AG09319 (cell line): ENCODE data around the gene C1orf198.

ENCODE experiments used
- DNase-seq: peaks from one replicate; pipeline ENCODE4 v3.0.0-alpha.2; 2010; ENCODE audit warnings: low read depth; ENCODE audit errors: extremely low read depth
- TF ChIP-seq, protein P1 (sequence below): IDR thresholded peaks from 2 replicates; pipeline ENCODE4 v1.5.1; 2011; ENCODE audit warnings: low read depth, mild to moderate bottlenecking, inconsistent platforms, low read length, moderate library complexity

C1orf198 gene

DNA sequence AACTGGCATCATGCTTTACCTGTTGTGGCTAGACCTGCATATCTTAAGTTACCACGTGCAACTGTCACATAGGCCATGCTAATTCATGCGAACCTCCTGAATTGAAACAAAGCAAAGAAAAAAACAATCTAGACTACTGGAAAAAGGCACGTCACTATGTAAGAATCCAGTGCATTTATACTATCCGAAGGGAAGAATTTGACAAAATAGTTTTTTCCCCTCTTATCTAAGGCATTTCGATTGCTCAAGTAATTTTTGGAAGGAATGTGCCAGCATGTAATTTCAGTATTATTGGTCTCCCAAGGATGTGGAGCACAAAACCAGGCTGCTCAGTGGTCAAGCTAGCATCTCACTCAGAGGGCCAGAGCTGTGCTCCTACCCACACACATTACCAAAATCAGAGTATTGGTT is 31.5 kb upstream of the C1orf198 start:
- DNase-seq = peak; percentile 47
- TF ChIP-seq, protein P1, sequence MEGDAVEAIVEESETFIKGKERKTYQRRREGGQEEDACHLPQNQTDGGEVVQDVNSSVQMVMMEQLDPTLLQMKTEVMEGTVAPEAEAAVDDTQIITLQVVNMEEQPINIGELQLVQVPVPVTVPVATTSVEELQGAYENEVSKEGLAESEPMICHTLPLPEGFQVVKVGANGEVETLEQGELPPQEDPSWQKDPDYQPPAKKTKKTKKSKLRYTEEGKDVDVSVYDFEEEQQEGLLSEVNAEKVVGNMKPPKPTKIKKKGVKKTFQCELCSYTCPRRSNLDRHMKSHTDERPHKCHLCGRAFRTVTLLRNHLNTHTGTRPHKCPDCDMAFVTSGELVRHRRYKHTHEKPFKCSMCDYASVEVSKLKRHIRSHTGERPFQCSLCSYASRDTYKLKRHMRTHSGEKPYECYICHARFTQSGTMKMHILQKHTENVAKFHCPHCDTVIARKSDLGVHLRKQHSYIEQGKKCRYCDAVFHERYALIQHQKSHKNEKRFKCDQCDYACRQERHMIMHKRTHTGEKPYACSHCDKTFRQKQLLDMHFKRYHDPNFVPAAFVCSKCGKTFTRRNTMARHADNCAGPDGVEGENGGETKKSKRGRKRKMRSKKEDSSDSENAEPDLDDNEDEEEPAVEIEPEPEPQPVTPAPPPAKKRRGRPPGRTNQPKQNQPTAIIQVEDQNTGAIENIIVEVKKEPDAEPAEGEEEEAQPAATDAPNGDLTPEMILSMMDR = no peak

DNA sequence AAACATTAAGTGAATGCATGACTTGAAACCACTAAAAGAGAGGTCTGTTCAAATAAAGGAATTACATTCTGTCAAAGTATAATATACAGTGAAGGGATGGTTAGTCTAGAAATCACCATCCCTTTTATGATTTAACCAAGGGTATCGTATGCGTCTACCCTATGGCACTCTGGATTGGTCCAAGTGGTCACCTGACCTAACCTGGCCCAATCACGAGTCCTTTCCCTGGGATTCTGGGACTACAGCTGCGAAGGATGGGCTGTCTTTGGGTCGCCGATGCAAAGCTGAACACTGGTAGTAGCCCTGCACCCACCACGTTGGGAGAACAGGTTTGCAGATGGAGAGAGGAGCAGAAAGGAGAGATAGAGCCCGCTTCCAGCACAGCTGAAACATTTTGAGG is 30.4 kb upstream of the C1orf198 start:
- TF ChIP-seq, protein P1 = no peak
- no peak for DNase-seq

DNA sequence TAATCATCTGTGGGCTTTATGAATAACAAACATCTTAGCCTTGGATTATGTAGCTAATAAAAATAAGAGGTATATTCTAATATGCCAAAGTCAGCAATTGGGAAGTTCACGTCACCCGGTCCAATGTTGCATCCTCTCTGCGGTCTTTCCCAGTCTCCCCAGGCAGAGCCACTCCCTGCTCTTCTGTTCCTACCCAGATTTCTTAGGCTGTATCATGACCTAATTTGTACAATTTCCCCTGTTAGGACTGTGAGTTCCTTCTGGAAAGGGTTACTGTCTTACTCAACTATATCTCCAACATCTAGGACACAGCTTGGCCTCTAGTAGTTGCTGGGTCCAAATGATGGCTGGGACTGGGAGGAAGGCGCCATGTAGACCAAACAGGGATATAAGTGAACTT is 29.8 kb upstream of the C1orf198 start:
- DNase-seq = no peak
- TF ChIP-seq, protein P1 = no peak

DNA sequence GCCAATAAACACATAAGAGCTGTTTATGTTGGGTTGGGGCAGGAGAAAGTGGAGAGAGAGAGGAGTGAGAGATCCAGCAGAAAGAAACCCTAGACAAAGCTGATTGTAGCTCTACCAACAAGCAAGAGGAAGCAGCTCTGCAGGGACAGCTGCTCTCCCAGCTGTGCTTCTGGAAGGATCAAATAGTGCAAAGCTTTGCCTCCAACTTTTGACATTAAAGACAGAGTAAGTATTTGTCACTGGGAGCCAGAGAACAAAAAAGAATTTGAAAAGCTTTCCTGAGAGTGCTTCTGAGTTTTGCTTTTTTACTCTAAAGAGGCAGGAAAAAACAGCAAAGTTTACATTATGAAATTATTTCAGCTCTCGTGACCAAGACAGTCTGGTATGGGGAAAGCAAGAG is 28.5 kb upstream of the C1orf198 start:
- TF ChIP-seq, protein P1 = no peak
- DNase-seq = no peak

DNA sequence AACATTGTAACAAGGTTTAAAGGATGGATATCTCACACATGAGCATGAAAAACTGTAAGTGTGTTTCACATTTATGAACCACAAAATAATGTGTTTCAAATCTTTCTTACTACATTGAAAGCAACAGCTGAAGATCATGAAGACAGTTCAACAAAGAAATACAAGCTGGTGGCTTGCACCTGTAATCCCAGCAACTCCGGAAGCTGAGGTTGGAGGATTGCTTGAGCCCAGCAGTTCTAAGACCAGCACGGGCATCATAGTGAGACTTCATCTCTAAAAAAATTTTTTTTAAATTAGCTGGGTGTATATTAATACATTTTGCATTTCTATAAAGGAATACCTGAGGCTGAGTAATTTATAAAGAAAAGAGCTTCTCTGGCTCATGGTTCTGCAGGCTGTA is 27.1 kb upstream of the C1orf198 start:
- DNase-seq = no peak
- TF ChIP-seq, protein P1 = no peak

DNA sequence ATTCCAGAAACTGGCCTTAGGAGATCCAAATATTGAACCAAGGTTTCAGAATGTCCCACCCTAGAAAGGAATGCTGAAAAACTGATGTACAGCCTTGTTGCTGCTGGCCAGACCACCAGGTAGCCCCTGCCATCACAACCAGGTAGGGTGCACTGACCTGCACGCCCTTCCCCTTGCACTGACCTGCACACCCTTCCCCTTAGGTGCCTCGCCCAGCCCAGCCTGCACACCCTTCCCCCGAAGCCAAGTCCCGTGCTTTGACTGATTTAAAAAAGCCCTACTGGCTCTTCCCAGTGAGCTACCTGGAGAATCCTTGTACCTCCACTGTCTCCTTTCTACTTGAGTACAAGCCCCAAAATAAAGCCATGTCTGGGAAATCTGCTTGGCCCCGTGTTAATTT is 26.3 kb upstream of the C1orf198 start:
- no peak for DNase-seq
- TF ChIP-seq, protein P1 = no peak

DNA sequence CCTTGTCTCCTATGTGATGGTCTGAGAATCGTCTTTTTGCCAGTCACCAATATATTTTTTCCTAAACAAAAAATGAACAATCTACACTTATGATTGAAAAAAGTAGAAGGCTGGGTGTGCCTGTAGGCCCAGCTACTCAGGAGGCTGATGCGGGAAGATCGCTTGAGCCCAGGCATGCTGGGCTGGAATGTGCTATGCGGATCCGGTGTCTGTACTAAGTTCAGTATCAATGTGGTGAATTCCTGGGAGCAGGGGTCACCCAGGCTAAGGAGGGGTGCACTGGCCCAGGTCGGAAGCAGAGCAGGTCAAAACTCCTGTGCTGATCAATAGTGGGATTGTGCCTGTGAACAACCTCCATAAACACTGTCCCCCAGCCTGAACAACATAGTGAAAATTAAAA is 25.7 kb upstream of the C1orf198 start:
- no peak for DNase-seq
- TF ChIP-seq, protein P1 = no peak
